Esophagus squamous epithelium (tissue), 4 donors: Measurements from ENCODE around the gene CREB3L2.

ENCODE experiments used
- POLR2A ChIP-seq, 4 donors: fragments of 450-650 bp; IDR thresholded peaks; one replicate each; pipeline ENCODE4 v1.6.1; 2017; ENCODE audit warnings: antibody characterized with exemption in 4 of 4, mild to moderate bottlenecking in 4 of 4, moderate library complexity in 3 of 4
- TF ChIP-seq, protein P1 (sequence below), 6 experiments: fragments of 450-650 bp in 4 of 6; fragments of 200-600 bp in 2 of 6; sonication (generic) in 2 of 6; IDR thresholded peaks; one replicate each; pipeline ENCODE4 v1.5.1; 2016 to 2019; ENCODE audit warnings: antibody characterized with exemption in 6 of 6, mild to moderate bottlenecking in 4 of 6, moderate library complexity in 4 of 6

DNA sequence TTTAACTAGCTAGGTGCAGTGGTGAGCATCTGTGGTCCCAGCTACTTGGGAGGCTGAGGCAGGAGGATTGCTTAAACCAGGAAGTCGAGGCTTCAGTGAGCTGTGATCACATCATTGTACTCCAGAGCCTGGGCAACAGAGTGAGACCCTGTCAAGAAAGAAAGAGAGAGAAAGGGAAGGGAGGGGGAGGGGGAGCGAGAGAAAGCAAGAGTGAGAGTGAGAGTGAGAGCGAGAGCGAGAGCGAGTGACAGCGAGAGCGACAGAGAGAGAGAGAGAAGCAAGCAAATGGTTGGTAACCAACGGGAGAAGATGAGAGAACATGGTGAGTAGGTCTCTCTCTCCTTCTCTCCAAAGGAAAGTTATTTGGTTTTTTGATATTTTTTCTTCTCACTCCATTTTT lies 85.3 kb downstream of the CREB3L2 start:
- TF ChIP-seq, protein P1, sequence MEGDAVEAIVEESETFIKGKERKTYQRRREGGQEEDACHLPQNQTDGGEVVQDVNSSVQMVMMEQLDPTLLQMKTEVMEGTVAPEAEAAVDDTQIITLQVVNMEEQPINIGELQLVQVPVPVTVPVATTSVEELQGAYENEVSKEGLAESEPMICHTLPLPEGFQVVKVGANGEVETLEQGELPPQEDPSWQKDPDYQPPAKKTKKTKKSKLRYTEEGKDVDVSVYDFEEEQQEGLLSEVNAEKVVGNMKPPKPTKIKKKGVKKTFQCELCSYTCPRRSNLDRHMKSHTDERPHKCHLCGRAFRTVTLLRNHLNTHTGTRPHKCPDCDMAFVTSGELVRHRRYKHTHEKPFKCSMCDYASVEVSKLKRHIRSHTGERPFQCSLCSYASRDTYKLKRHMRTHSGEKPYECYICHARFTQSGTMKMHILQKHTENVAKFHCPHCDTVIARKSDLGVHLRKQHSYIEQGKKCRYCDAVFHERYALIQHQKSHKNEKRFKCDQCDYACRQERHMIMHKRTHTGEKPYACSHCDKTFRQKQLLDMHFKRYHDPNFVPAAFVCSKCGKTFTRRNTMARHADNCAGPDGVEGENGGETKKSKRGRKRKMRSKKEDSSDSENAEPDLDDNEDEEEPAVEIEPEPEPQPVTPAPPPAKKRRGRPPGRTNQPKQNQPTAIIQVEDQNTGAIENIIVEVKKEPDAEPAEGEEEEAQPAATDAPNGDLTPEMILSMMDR (IDR thresholded peaks at IDR 0.05): no peak
- TF ChIP-seq POLR2A (IDR thresholded peaks at IDR 0.05): no peak
